Measurements from ENCODE around the gene TEAD1. TPM values are rescaled to one million over a fixed set of nuclear protein-coding genes. Genes with fewer than 3 reads are reported as not detected.

The TEAD1 gene
- total and polyA plus RNA-seq, 2 donors (not counting 3 experiments of a cell fraction or from before 2014, with no cell fraction given): 15.3 to 49.0 TPM

GRCh38 chr11:12762278-12762677, 88.1 kb downstream of the TEAD1 start:
- CTCF ChIA-PET: interaction anchor here (1.3 kb wide), 1 partner anchor 89 kb away, joined by 3 read pairs; no protein-coding TSS in a partner anchor
- Histone ChIP-seq H3K27ac (ENCODE audit: insufficient read depth, low read depth, low read length) (no peak overlapping the region), H3K4me2 (ENCODE audit: insufficient read depth, low read length) (no peak overlapping the region), H3K9me1 (replicated peaks; ENCODE audit: control insufficient read depth, extremely low read depth, insufficient read depth, low read length) (no peaks in the 10 kb centered on the region), H3K9ac (replicated peaks; ENCODE audit: extremely low read depth, insufficient read depth, low read length) (no peak overlapping the region), H3K36me3 (ENCODE audit: control insufficient read depth in 2 of 2, extremely low read depth in 1 of 2, insufficient read depth in 2 of 2, low read length in 2 of 2) (peaks cover 2 to 3% of the 10 kb centered on the region in 2 experiments), H2AFZ (ENCODE audit: low read depth, low read length) (no peak overlapping the region), H3K4me3 (replicated peaks in 1 of 3; ENCODE audit: insufficient read depth in 1 of 3, low read depth in 1 of 3, low read length in 3 of 3) (no peak overlapping the region), H3K9me3 (replicated peaks; ENCODE audit: control insufficient read depth, insufficient read depth, low read length) (no peaks in the 10 kb centered on the region), H3K4me1 (ENCODE audit: control insufficient read depth, extremely low read depth, insufficient read depth, low read length) (peaks cover 11% of the 10 kb centered on the region), H3K79me2 (ENCODE audit: control insufficient read depth, insufficient read depth, low read length) (peaks cover 26% of the 10 kb centered on the region), H3K27me3 (ENCODE audit: control insufficient read depth in 2 of 2, insufficient read depth in 2 of 2, low read length in 2 of 2) (no peaks in the 10 kb centered on the region), H4K20me1 (replicated peaks; ENCODE audit: control insufficient read depth, extremely low read depth, insufficient read depth, low read length) (no peaks in the 10 kb centered on the region)
- TF ChIP-seq MAX (IDR thresholded peaks at IDR 0.05; ENCODE audit: insufficient read depth, insufficient read length) (no peak), CTCF (IDR thresholded peaks at IDR 0.05; ENCODE audit: extremely low read depth in 1 of 2, insufficient read depth in 1 of 2, low read depth in 1 of 2, low read length in 2 of 2) (no peak), EZH2 (IDR thresholded peaks at IDR 0.05; ENCODE audit: borderline replicate concordance, low read depth, low read length, severe bottlenecking) (no peak), MYC (IDR thresholded peaks at IDR 0.05; ENCODE audit: low read depth, low read length) (no peak), FOS (IDR thresholded peaks at IDR 0.05; ENCODE audit: borderline replicate concordance, insufficient read depth, low read length) (no peak), GATA2 (IDR thresholded peaks at IDR 0.05; ENCODE audit: insufficient read depth, insufficient read length, low read depth, low read length) (no peak)
- FAIRE-seq (no peak), DNase-seq (ENCODE audit: low read depth, low spot score) (no peak)
- POLR2A ChIA-PET: no interaction called here
- dilution Hi-C loops (cut with MboI; ENCODE audit: extremely low pct_ligation_motif_present, low sequenced_read_pairs): no loop called here
- no TSS peak for BruUV-seq (replicated peaks)
- intact Hi-C loops (cut with micrococcal nuclease): loop anchor here (5.0 kb wide), 1 partner anchor 125 kb away; no protein-coding TSS in a partner anchor
